GM18861 (cell line): ENCODE results near the gene ARHGAP6.

Experiments used
- ATAC-seq: cut with Tn5 transposase; IDR thresholded peaks from one replicate; pipeline ENCODE4 v1.9.1; 2021; ENCODE audit not compliant: unreplicated experiment

The ARHGAP6 gene

DNA sequence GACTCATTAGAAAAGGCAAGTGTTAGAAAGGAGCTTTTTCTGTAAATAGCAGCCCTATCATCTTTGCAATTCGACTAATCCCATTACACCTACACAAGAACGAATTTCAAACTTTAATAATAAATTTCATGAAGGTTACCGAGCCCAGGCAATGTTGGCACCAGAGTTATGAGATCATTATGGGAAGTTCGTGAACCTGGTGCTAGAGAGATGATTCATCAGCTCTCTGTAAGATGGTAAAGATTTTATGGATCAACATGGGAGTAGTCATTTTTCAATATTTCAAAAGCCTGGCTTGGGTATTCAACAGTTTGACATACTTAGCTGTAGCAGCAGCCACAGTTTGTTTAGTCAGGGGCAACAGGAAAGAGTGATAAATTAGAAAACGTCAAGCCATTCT lies 336.7 kb downstream of the ARHGAP6 start:
- ATAC-seq = no peak

DNA sequence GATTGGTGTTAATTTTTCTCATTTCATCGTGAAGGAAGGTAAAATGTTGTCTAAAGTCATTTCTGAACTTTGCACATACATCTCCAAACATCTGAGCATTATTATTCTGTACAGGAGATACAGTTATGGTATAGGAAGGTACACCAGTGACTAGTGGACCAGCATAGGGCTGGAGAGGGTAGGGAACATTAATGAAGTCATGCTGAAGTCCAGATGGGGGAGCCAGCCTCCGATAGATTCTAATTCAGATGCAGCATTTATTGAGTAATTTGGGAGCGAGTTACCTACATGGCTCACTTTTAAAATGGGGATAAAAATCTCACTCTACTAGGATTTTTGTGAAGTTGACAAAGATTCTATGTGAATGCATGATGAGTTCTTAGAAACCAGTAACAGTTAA lies 337.6 kb downstream of the ARHGAP6 start:
- ATAC-seq = no peak

DNA sequence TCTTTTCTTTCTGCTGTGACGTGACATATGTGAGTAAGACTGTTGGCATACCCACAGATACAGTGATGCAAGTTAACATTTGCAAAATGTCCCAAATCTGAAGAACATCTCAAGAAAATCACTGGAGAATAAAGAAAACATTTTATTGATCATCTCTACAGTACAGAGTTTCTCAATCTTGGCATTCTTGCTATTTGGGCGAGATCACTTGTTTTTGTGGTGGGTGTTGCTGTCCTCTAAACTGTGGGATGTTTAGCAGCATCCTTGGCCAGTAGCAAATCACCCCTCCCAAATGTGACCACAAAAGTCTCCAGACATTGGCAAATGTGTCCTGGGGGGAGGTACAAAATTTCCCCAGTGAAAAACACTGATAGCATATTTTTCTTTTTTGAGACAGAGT lies 343.7 kb downstream of the ARHGAP6 start:
- no peak for ATAC-seq

DNA sequence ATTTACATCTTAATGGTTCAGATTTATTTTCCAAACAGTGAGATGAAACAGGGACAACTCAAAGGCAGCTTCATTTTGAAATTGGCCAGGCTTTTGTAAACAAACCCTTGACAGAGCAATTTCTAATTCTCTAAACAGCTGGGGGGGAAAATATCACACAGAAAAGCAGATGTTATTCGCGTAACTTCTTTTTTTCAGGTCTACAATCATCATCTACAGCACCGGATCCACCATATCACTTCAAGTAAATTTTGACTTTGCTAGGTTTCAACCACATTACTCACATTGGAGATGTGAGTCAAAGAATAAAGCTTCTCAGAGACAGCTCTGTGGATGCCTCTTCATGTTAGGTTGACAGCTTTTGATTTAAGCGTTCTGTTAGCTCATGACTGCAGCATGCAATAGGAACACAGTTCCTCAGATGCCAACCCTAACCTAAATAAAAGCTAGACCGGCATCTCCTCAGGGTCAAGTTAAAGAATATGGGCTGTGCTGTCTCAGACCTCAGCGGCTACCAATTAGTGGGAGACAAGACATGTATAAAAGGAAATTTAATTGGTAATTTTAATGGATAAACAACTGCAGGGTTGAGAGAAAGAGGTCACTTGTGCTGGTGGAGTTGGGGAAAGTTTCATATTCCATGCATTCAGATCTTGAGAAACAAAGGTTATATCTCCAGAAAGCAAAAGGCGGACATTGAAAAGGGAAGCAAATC lies 345.8 kb downstream of the ARHGAP6 start:
- no peak for ATAC-seq

DNA sequence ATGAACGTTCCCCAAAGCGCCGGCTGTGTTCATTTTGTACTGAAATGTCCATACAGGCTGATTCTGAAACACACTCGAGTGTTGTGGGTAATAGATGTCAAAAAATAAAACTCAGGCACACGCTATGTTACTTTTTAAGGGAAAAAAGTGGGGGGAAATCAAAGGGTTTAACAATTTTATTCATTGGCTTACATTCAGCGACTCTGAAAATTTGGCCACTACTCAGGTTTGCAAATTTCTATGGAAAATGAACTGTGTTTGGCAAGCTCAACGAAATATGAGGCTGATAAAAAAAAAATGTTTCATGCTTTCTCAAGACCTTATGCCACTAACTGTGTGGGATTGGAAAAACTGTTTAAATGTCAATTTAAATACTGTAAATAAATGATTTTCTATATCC lies 354.0 kb downstream of the ARHGAP6 start:
- ATAC-seq = no peak

DNA sequence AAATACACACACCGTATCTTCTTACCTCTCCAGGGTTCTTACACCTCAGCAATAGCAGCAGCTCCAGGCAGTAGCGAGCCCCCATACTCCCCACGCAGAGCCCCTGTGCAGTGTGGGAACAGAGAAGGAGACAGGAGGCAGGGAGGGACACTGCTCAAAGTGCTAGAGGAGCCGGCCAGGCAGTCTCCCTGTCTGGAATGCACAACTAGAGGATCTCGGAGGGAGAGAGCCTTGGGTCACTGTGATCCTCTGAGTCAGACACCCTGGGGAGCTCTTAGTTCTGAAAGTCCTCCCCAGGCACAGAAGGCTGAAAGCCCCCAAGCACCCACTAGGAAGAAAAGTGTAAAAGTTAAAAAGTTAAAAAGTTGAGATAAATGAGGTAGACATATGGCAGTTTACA lies 356.5 kb downstream of the ARHGAP6 start:
- no peak for ATAC-seq

DNA sequence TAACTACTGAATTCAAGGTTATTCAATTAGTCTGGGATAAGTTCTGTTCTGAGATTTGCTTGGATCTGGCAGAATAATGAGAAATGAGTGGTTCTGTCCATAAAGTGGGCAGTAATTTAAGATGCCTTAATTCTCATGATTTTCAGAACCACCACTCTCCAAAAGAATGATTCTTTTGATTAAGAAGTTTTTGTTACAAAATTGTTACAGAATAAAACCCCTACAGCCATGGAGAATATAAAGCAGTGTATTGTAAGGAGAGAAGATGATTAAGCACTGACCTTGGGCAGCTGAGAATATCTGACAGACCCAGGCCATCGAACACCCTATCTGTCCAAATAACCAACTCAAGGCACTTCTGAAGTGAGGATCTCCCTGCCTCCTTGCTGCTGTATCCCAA lies 360.1 kb downstream of the ARHGAP6 start:
- no peak for ATAC-seq

DNA sequence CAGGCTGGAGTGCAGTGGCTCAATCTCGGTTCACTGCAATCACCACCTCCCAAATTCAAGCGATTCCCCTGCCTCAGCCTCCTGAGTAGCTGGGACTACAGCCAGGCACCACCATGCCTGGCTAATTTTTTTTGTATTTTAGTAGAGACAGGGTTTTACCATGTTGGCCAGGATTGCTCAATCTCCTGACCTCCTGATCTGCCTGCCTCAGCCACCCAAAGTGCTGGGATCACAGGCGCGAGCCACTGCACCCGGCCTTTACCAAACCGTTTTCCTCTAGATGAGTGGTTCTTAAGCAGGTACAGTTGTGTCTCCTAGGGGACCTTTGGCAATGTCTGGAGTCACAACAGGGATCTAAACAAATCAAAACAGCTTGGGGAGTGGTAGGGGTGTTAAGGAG lies 360.9 kb downstream of the ARHGAP6 start:
- ATAC-seq = no peak

DNA sequence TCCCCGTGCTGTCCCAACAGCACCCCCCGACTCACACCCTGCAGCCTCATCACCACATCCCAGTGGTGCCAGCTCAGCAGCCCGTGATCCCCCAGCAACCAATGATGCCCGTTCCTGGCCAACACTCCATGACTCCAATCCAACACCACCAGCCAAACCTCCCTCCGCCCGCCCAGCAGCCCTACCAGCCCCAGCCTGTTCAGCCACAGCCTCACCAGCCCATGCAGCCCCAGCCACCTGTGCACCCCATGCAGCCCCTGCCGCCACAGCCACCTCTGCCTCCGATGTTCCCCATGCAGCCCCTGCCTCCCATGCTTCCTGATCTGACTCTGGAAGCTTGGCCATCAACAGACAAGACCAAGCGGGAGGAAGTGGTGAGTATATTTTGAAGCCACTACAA lies 367.1 kb downstream of the ARHGAP6 start:
- ATAC-seq = no peak

DNA sequence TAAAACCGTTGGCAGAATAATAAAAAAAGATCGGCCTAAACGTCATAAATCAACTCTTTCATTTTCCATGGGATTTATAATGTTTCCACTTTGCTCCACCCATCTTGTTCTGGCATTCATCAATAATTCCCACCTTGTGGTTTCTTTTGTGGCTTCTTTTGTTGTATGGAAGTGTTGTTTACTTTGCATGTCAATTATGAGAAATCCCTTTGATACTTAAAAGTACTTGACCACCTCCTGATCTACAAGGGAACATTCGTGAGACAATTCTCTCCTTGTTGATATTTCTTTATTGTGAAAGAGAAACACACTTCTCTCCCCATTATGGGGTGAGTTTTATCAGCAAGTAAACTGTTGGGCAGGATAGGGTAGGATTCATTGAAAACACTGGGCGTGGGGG lies 369.7 kb downstream of the ARHGAP6 start:
- ATAC-seq = no peak

DNA sequence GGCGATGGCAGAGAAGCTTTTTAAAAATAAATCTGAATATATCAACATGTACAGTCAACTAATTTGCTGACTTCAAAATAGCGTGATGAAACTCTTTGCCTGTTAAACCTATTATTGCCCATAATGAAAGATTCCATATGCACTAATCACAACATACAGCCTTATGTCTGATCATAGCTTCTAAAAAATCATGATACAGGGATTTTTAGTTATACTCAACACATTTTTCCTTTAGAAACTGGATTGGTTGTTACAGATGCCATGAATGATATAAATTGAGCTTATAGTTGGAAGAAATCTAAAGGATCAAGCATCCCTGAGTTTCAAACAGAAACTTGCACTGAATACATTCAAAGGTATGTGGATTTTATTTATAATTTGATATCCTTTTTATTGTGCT lies 372.6 kb downstream of the ARHGAP6 start, which contains the start of gene AMELX:
TSS of gene AMELX (plus strand) at position 301 of the 400 bp plus-strand sequence. CDS start 1,376 bp downstream, outside the sequence.
- no peak for ATAC-seq

DNA sequence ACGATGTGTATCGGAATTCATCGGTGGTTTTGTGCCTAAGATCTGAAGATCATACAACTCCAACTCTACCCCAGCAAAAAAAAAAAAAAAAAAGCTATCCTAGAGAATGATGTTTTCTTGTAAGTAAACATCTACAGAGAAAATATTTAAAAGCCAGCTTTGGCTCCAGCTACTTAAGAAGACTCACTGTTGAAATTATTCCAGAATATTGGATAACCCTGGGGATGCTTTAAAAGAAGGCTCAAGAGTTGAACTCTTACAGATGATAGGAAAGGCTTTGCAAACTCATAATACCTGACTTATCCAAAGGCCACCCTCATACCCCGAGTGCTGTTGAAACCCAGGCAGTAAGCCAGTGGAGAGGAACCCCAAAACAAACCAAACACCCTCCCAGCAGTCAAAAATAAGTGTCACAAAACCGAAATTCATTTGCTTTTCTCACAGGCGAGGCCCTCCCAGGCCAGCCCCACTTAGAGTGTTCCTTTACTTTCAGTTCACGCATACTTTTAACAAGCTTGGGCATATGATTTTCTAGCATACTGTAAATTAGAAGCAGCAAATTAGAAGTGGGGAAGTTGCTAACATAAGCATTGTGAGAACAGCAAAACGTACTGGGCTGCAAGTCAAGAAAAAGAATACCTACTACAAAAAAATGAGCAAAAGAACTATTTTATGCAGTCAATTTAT lies 375.2 kb downstream of the ARHGAP6 start:
- ATAC-seq = no peak

DNA sequence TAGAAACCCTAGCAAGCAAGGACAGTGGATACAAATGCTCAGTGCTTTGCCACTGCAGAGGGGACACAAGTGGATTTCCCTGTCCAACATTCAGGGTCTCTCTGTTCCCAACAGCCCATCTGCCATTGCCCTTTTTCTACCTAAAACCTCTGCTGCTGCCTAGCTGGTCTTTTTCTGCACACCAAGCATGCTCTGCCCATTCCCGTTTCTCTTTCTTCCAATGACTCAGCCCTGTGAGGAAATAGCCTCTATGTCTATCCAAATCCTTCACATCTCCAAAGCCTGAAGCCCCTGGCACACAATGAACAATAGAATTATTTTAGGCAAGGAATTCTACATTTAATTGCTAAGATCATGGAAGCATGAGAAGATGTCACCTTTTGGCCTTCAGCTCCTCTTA lies 378.2 kb downstream of the ARHGAP6 start:
- no peak for ATAC-seq

DNA sequence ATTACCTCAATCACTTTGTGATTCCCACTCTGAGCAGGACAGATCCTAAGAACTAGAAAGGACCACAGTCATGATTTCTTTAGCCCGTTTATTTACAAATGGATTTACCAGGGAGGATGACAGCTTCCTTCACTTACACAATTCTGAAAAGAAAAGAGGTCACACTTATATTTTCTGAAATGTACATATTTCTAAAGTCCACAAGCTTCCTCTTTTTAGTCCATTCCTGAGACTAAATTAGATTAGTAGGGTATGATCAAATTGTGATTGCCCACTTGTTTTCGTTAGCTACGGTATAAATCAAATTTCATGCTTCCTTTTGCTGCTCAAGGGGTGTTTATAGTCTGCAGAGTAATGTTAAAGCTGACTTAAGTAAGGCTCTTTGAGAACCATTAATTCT lies 380.1 kb downstream of the ARHGAP6 start:
- no peak for ATAC-seq

DNA sequence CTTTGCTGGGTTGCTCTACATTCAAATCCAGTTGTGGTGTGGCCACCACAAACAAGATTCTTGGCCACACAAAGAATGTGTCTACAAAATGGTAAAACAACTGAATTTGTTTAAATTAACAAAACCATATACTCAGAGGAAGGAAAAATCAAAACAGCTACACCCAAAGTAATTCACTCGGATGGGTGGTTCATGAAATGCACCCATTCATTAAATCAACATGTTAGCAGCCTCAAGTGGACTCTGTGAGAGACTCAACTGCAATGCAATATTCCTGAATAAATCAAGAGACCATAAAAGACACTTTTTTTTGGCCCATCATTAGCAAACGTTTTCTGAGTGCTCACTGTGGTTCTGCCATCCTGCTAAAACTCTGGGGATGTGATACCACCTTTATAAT lies 383.7 kb downstream of the ARHGAP6 start:
- no peak for ATAC-seq

DNA sequence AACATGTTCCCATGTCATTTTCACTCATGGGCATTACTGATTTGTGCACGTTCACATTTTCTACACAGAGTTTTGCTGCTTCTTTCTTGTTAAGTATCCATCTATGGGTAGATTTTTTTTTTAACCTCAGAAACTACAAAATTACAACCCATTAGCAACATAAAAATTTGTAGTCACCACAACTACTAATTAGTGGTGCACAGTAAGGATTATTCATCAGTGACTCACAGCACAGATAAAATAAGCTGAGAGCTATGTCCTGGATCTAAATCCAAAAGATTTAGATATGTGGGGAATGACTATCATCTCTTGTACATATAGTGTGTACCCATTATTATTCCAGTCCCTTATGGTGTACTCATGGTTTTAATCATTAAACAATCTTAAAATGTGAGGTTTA lies 392.2 kb downstream of the ARHGAP6 start:
- ATAC-seq = no peak

DNA sequence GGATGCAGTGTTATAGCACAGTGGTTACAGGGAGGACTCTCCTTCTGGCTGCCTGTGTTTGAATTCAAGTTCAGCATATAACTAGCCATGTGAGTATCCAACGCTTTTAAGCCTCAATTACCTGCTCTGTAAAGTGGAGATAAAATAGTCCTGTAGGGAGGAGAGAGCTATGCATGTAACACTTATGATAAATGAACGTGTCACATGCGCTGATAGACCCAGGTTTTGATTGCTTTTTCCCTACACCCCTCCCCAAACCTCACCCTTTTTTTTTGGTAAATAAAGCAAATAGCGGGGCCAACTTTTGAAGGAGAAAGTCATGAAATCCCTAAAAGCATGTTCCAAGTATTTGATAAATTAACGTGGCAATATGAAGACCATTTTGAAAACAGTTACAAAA lies 392.9 kb downstream of the ARHGAP6 start:
- no peak for ATAC-seq

DNA sequence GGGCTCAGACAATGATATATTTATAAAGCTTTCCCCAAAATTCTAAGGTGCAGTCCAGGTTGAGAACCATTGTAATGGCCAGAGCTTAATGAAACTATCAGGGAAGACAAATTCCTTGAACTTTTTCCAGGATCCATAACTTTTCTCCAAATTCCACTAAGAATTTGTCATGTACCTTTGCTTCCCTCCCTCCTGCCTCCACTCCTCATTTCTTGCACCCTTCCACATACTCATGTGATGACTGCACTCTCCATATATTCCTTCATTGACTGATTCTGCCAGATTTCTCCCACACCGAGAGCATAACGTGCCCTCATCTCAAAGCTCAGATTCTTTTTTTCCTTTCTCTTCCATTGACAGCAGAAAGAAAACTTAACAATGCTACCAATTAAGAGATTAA lies 393.4 kb downstream of the ARHGAP6 start:
- no peak for ATAC-seq

DNA sequence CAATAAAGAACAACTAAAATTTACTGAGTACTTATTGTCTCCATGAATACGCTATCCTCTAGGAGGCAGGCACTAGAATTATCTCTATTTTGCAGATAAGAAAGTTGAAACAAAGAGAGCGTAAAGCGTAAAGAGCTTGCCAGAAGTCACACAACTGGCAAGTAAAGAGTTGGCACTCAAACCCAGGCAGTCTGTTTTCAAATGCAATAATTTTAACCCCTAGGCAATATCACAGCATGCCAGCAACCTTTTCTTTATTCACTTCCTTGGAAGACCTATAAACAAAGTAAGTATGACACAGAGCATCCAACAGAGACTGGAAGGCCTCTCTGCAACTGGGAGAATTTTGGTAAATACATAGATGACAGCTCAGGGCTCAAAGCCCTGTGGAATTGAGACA lies 395.7 kb downstream of the ARHGAP6 start:
- ATAC-seq = no peak

DNA sequence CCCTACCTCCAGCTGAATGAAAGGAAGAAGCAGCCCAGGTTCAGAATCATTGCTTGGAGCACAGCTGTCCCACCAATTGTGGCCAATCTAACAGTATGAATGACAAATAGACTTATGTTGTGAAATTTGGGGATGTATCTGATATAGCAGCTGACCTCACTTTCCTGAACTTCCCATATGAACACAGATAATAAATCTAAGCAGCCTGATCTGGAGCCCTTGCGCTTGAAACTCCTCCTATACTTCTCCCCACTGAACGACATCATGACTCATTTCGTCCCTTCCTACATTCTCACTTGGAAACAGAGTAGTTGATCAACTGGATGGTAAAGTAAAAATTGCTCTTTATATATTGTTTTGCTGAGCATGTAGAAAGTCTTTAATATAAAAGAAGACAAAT lies 396.7 kb downstream of the ARHGAP6 start:
- no peak for ATAC-seq

DNA sequence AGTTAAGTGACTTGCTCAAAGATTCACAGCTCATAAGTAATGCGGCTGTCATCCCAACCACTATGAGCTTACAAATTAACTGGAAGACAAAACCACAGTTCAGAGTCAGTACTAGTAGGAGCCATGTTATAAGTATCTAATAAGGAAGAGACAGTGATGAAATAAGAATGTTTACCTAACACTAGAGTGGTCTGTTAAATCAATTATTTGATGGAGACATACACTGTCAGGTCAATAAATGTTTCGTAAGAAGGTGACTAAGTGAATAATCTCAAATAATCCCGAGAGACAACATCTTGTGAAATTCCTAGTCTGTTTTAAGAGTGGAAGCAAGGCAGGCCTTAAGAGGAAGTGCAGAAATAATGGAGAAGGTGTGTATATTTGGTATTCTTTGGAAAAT lies 398.3 kb downstream of the ARHGAP6 start:
- peak; percentile 68 for ATAC-seq

DNA sequence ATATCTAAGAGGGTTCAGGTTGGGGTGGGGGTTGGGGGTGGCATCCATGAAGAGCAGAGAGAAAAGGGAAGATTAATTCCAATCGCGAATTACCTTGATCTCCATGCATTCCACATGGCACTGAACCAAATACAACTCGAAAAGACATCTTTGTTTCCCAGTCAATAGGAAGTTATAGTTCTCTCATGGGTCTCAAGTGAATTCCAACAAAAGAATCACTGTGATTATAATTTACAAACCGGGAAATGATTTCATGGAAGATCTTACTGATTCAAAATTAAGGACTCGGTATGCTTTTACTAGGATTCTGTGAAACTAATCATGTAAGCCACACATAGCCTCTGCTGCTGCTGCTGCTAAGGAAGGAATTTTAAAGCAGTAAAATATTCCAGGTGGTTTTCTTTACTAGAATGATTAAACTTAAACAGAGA lies 399.1 kb downstream of the ARHGAP6 start:
- no peak for ATAC-seq

DNA sequence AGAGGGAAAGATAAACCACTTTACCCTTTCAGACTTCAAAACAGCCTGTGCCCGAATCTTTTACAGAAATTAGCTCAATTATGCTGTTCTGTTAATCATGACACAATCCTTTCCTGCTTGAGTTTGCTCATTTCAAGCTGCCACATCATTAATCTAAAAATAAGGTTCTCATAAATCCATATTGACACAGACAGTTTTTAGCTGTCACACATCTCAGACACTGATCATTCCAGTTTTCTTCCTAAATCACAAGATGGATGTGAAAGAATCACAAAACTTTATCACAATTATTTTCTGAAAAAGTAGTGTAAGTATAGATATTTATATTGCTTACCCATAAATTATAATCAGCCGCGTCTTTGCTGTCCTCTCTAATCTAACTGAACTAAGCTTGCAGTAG lies 400.4 kb downstream of the ARHGAP6 start:
- no peak for ATAC-seq
